Occipital lobe (tissue), 2 donors: ENCODE data around the gene CAPN10. TPM values are rescaled to one million over a fixed set of nuclear protein-coding genes. Genes with fewer than 3 reads are reported as not detected.
"Not testable (repeated sequence)": the region's sequence is repeated elsewhere in the genome, so short reads cannot be mapped to it uniquely, and the experiment has no call there.

Source experiments
- DNase-seq: peaks from one replicate; lab custom pipeline; 2025; lab: John Stamatoyannopoulos, UW
- total RNA-seq: library from RNA; depleted of rRNA; stranded (reverse); fragments of >200 nt; gene quantifications from one replicate; pipeline ENCODE4 v1.2.3, GENCODE V29; 2014

Gene CAPN10
- total RNA-seq, 1 donor from 2014 or later: 27.1 TPM

GRCh38 chr2:240563231-240563630 is 23.3 kb upstream of the CAPN10 start:
- not testable (repeated sequence) for DNase-seq

- DNase-seq: no peak
Observed at GRCh38 chr2:240563951-240564560, 22.5 kb upstream of the CAPN10 start.

GRCh38 chr2:240564561-240565332 is 21.8 kb upstream of the CAPN10 start:
- no peak for DNase-seq

- no peak for DNase-seq
Observed at GRCh38 chr2:240565333-240566202, 21.0 kb upstream of the CAPN10 start.

GRCh38 chr2:240566203-240567136 is 20.1 kb upstream of the CAPN10 start:
- peak; percentile 80 for DNase-seq

GRCh38 chr2:240567137-240567871 is 19.2 kb upstream of the CAPN10 start:
- DNase-seq: no peak

- DNase-seq: no peak
Observed at GRCh38 chr2:240567872-240568677, 18.5 kb upstream of the CAPN10 start, which contains the start of gene RNPEPL1. Gene RNPEPL1 (plus strand): TSS chr2:240568484. CDS start chr2:240568587, 103 bp downstream.

- peak; percentile 39 for DNase-seq
Observed at GRCh38 chr2:240568678-240569522, 17.6 kb upstream of the CAPN10 start.

- no peak for DNase-seq
Observed at GRCh38 chr2:240569523-240569997, 17.0 kb upstream of the CAPN10 start.

- DNase-seq: no peak
Observed at GRCh38 chr2:240569998-240570530, 16.5 kb upstream of the CAPN10 start.

- DNase-seq: no peak
Observed at GRCh38 chr2:240570531-240571313, 15.8 kb upstream of the CAPN10 start.

GRCh38 chr2:240571314-240571973 is 15.1 kb upstream of the CAPN10 start:
- no peak for DNase-seq

GRCh38 chr2:240572141-240573031 is 14.1 kb upstream of the CAPN10 start:
- no peak for DNase-seq

GRCh38 chr2:240573071-240573515 is 13.4 kb upstream of the CAPN10 start:
- no peak for DNase-seq
